Activated T-helper 1 cell treated with anti-CD3 and anti-CD28 coated beads, Interleukin-2, amount 50 U/mL, for 16 hours (primary cell): Measurements from ENCODE around the gene ZNRF2.

Experiments used
- DNase-seq, 2 donors: peaks; one replicate each; pipeline ENCODE4 v3.0.0-alpha.2; 2020; ENCODE audit warnings: low read depth in 1 of 2, low spot score in 1 of 2

ZNRF2 gene

GRCh38 chr7:30321089-30321881, 36.9 kb downstream of the ZNRF2 start:
- no peak for DNase-seq

DNA sequence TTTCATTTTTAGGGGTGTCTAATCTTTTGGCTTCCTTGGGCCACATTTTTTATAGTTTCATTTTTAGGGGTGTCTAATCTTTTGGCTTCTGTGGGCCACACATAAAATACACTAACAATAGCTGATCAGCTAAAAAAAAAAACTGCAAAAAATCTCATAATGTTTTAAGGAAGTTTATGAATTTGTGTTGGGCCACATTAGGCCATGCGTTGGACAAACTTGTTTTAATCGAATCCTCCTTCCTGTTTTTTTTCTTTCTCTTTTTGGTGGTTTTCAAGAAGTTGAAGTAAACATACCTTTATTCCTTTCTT, 37.4 kb downstream of the ZNRF2 start:
- no peak for DNase-seq

GRCh38 chr7:30322271-30323005, 38.0 kb downstream of the ZNRF2 start:
- DNase-seq = no peak

GRCh38 chr7:30323006-30323355, 38.6 kb downstream of the ZNRF2 start:
- DNase-seq = no peak

- no peak for DNase-seq
Observed at GRCh38 chr7:30327813-30328212, 43.4 kb downstream of the ZNRF2 start.

- no peak for DNase-seq
Observed at GRCh38 chr7:30328381-30328780, 44.0 kb downstream of the ZNRF2 start.

DNA sequence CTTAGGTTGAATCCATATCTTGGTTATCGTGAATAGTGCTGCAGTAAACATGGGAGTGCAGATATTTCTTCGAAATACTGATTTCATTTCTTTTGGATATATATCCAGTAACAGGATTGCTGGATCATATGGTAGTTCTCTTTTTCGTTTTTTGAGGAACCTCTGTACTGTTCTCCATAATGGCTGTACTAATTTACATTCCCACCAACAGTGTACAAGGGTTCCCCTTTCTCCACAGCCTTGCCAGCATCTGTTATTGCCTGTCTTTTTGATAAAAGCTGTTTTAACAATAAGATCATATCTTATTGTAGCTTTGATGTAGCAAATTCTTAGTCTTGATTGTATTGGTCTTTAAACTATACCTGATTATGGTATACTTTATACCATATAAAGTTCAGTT, 45.3 kb downstream of the ZNRF2 start:
- no peak for DNase-seq

DNA sequence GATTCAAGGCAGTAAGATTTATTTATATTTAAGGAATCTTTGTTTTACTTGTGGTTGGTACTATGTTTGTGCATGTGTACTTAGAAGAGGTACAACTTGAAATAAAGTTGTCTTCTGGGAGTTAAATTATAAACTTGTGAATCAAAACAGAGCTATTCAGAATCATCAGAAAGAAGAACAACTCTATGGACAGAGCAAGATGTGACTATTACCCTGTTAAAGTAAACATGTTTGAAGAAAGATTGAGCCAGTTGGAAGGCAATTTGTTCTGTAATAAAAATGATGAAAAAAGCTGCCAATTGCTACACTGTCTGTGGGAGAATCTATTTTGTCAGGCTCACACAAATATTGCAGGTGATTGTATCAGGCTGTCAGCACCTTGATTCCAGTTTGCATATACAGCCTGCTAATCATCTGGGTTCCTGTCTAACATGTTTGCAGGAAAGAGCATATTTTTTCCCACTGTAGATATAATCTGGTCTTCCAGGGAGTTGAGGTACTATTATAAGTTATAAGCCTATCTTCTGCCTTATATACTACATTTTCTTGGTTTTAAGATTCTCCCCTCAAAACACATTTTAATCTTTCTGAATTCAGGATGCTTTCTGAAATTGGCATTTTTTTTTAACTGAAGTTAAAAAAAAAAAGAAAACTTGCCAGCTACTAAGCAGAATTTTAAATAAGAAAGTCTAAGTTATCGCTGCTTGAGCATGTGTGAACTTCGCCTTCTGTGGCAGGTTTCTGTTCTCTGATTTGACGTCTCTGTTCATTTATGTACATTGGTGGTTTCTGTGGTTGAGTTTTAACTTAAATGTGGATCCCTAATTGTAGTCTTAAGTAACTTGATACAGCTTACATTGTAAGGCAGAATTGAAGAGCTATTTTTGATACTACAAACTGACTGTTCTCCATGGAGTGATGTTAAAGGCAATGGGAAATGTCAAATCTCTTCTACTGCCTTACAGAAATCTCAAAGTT, 46.0 kb downstream of the ZNRF2 start:
- DNase-seq = no peak

DNA sequence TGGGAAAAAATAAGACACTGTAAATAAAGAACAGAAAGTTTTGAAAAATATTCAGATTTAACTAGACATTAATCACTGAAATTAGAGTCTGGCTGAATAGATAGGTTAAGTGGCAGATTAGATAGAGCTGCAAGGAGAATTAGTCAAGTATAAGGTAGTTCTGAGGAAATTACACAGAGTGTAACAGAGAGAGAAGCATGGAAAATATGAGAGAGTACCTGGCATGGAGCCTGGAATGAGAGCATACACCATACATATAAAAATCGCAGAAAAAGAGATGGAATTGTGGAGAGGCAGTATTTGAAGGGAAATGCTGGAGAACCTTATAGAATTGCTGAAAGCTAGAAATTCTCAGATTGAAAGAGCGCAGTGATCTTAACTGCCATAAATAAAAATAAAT, 46.9 kb downstream of the ZNRF2 start:
- DNase-seq = no peak

DNA sequence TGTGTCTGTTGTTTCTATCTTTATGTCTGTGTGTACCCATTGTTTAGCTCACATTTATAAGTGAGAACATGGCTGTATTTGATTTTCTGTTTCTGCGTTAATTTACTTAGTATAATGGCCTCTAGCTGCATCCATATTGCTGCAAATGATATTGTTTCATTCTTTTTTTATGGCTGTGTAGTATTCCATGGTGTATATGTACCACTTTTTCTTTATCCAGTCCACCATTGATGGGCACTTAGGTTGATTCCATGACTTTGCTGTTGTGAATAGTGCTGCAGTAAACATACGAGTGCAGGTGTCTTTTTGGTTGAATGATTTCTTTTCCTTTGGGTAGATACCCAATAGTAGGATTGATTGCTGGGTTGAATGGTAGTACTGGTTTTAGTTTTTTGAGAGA, 48.2 kb downstream of the ZNRF2 start:
- no peak for DNase-seq

GRCh38 chr7:30335763-30336487, 51.5 kb downstream of the ZNRF2 start:
- no peak for DNase-seq

DNA sequence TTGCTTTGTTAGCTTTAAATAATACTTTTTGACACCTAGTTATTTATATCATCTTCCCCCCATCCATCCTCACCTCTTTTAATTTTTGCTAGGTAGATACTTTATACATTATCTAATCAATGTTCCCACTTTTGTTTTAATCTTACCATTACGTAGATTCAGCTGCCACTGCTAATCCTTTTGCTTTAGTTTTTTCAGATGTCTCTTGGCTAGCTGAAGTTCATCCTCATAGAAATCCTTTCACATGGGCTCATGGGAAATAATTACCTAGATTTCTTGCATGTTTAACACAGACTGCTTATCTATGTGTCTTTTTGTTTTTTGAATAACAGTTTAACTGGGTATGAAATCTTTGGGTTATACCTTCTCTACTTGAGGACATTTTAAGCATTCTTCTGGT, 60.1 kb downstream of the ZNRF2 start:
- no peak for DNase-seq

GRCh38 chr7:30347226-30348082, 63.1 kb downstream of the ZNRF2 start:
- no peak for DNase-seq

DNA sequence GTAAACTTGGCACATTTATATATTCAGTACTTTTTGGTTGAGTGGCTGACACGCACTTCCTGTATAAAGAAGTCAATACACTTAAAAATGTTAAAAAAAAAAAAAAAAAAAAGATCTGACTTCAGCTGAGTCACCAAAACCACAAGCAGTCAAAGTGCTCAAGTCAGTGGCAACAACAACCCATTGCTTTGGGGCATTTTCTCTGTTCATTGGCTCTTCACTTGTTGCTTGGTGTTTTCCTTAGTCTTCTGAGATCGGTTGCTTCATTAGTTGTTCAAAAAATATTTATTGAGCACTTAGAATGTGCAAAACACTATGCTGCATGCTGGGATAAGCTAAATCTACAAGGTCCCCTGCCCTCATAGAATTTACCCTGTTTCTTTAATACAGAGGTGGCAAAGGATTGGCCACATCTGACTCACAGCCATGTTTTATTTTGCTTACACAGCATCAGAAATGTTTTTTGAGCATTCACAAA, 63.7 kb downstream of the ZNRF2 start:
- peak in 1 of 2 donors; percentile 22 for DNase-seq

- DNase-seq = no peak
Observed at GRCh38 chr7:30349170-30349569, 64.8 kb downstream of the ZNRF2 start.

DNA sequence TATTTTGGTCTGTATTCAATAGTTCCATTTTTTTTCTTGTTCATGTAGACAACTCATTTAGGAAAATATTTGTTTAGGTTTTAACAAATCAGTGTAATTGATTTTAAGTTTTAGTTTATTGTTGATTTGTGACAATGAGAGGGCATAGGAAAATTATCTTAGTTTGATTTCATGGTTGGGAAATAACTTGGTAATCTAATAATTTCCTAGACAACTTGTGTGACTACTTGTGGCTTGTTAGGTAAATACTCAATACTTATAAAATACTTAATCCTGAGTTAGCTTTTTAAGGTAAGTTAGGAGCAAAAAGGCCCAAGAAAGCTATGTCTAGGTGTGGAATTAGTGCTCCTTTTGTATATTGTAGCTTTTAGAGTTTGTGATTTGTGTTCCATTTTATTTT, 65.4 kb downstream of the ZNRF2 start:
- DNase-seq = no peak

GRCh38 chr7:30351286-30351685, 66.9 kb downstream of the ZNRF2 start:
- no peak for DNase-seq

GRCh38 chr7:30351724-30352123, 67.3 kb downstream of the ZNRF2 start:
- DNase-seq = no peak

DNA sequence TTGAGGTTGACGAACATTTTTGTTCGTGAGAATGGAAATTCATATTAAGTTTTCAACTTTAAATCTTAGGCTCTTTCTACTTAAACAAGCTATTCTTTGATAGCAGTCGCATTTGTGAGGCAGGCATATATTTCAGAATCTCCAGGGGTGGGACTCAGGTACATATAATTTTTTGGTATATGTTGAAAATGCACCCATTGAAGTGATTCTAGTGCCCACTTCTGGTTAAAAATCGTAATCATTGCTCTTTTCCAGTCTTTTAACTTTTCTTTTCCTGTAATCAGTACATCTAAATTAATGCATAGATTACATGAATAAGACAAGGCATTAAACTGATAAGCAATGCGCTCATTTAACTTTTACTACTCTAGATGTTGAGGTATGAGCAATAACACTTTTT, 67.8 kb downstream of the ZNRF2 start:
- DNase-seq = no peak

- DNase-seq = no peak
Observed at GRCh38 chr7:30353532-30353931, 69.1 kb downstream of the ZNRF2 start.
